Measurements from ENCODE around the gene SNX30.

DNA sequence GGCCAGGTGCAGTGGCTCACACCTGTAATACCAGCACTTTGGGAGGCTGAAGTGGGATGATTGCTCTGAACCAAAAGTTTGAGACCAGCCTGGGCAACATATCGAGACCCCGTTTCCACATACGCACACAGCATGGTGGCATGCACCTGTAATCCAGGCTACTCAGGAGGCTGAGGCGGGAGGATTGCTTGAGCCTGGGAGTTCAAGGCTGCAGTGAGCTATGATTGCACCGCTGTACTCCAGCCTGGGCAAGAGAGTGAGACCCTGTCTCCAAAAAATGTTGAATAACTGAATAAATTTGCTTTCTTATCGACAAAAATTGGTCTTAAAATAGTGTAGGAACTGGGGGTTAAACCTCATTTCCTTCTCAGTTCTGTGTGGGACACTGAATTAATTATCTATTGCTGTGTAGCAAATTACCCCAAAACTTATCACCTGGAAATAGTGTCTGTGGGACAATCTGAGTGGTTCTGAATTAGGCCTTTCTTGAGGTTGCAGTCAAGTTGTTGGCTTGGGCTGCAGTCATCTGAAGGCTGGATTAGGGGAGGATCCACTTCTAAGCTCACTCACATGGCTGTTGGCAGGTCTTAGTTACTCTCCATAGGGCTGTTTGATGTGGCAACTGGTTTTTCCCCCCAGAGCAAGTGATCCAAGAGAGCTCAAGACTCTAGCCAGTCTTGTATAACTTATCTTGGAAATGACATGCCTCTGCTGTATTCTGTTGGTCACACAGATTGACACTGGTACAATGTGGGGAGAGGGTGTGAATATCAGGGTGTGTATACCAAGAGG lies 2.0 kb downstream of the SNX30 start:
- no peak for TF ChIP-seq YY1 (IDR thresholded peaks at IDR 0.05; ENCODE audit: insufficient read depth, insufficient read length)
- no peak for TF ChIP-seq ZNF274 (IDR thresholded peaks at IDR 0.05; ENCODE audit: low read depth, low read length)
- TF ChIP-seq SUZ12 (IDR thresholded peaks at IDR 0.05; ENCODE audit: extremely low read depth, insufficient read depth, insufficient read length), result no peak
